Fibroblast of the aortic adventitia (primary cell): Measurements from ENCODE around the gene KCND2. TPM values are rescaled to one million over a fixed set of nuclear protein-coding genes. Genes with fewer than 3 reads are reported as not detected.

Source experiments
- DNase-seq: peaks from one replicate; pipeline ENCODE4 v3.0.0-alpha.2; 2010; ENCODE audit warnings: low read depth
- H3K4me3 ChIP-seq: 2 replicates; pipeline ENCODE4 v1.5.1; 2011; ENCODE audit warnings: low read depth, mild to moderate bottlenecking, control low read depth, low read length, moderate library complexity
- CTCF ChIP-seq: IDR thresholded peaks from 2 replicates; pipeline ENCODE4 v1.5.1; 2011; ENCODE audit warnings: mild to moderate bottlenecking, low read length, control low read depth, inconsistent platforms; ENCODE audit not compliant: insufficient read depth
- total RNA-seq: library from RNA; depleted of rRNA; stranded (reverse); fragments of >200 nt; gene quantifications from 2 replicates; pipeline ENCODE4 v1.2.3, GENCODE V29; 2012; ENCODE audit warnings: low replicate concordance

KCND2 gene
- total RNA-seq, 1 donor, result 11.3 TPM

- DNase-seq, result peak; percentile 65
- TF ChIP-seq CTCF, result no peak
- no peak overlapping the region for H3K4me3 ChIP-seq
These were observed 129.2 kb downstream of the KCND2 start for GRCh38 chr7:120402079-120402767.

- no peak for TF ChIP-seq CTCF
- H3K4me3 ChIP-seq, result no peak overlapping the region
- peak; percentile 66 for DNase-seq
These were observed 129.8 kb downstream of the KCND2 start for GRCh38 chr7:120402801-120403200.

GRCh38 chr7:120404042-120404441 is 131.1 kb downstream of the KCND2 start:
- no peak for DNase-seq
- no peak for TF ChIP-seq CTCF

GRCh38 chr7:120405652-120406051 is 132.7 kb downstream of the KCND2 start:
- DNase-seq, result no peak
- no peak overlapping the region for H3K4me3 ChIP-seq
- TF ChIP-seq CTCF, result no peak

More at GRCh38 chr7:120404042-120404441, 131.1 kb downstream of the KCND2 start:
- no peak overlapping the region for H3K4me3 ChIP-seq

GRCh38 chr7:120407010-120407409 is 134.0 kb downstream of the KCND2 start:
- DNase-seq, result no peak
- no peak overlapping the region for H3K4me3 ChIP-seq
- TF ChIP-seq CTCF, result no peak

GRCh38 chr7:120412139-120413050 is 139.4 kb downstream of the KCND2 start:
- H3K4me3 ChIP-seq, result no peak overlapping the region
- DNase-seq, result peak; percentile 4
- TF ChIP-seq CTCF, result no peak
